Prostate gland (tissue), 2 donors: ENCODE results near the gene GALNT2.

Source experiments
- POLR2A ChIP-seq: fragments of 450-650 bp; IDR thresholded peaks from one replicate; pipeline ENCODE4 v1.6.1; 2016; ENCODE audit warnings: antibody characterized with exemption, mild to moderate bottlenecking
- POLR2AphosphoS5 ChIP-seq: sonication (generic); formaldehyde crosslinking; IDR thresholded peaks from one replicate; pipeline ENCODE4 v1.6.1; 2017; ENCODE audit warnings: antibody characterized with exemption
- TF ChIP-seq, protein P1 (sequence below), 4 experiments: fragments of 200-600 bp in 2 of 4; fragments of 450-650 bp in 2 of 4; sonication (generic) in 2 of 4; IDR thresholded peaks; 1 replicate in 3 of 4; 2 replicates in 1 of 4; pipeline ENCODE4 v1.5.1; 2016 to 2019; ENCODE audit warnings: antibody characterized with exemption in 4 of 4, mild to moderate bottlenecking in 2 of 4, moderate library complexity in 2 of 4

DNA sequence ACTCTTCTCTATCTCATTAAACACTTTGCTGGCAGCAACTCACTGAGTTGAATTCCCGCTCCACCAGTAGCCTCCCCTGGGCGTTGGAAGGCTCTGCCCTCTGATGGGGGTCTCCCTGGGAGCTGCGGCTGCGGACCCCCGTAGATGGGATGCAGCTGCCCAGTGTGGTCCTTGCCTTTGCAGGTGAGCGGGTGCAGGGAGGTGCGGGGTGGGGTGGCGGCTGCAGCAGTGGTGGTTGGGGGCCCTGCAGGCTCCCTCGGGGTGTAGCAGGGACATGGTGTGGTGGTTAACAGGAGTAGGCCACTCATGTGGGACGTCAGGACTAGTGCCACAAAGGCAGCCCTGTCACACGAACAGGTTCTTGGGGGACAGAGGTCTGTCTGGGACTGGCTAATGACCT lies 42.0 kb downstream of the GALNT2 start:
- TF ChIP-seq, protein P1, sequence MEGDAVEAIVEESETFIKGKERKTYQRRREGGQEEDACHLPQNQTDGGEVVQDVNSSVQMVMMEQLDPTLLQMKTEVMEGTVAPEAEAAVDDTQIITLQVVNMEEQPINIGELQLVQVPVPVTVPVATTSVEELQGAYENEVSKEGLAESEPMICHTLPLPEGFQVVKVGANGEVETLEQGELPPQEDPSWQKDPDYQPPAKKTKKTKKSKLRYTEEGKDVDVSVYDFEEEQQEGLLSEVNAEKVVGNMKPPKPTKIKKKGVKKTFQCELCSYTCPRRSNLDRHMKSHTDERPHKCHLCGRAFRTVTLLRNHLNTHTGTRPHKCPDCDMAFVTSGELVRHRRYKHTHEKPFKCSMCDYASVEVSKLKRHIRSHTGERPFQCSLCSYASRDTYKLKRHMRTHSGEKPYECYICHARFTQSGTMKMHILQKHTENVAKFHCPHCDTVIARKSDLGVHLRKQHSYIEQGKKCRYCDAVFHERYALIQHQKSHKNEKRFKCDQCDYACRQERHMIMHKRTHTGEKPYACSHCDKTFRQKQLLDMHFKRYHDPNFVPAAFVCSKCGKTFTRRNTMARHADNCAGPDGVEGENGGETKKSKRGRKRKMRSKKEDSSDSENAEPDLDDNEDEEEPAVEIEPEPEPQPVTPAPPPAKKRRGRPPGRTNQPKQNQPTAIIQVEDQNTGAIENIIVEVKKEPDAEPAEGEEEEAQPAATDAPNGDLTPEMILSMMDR (IDR thresholded peaks at IDR 0.05), result no peak
- TF ChIP-seq POLR2A (no peak), POLR2AphosphoS5 (no peak)
